Upper lobe of left lung (tissue), 6 donors: ENCODE results near the gene MAN2B2. TPM values are rescaled to one million over a fixed set of nuclear protein-coding genes. Genes with fewer than 3 reads are reported as not detected.

Source experiments
- ATAC-seq, 2 donors: fragments of 200-7000 bp; cut with Tn5 transposase; one replicate each; pipeline ENCODE4 v1.9.1; 2022; ENCODE audit warnings: mild to moderate bottlenecking in 2 of 2, moderate library complexity in 2 of 2; ENCODE audit not compliant: low FRiP score in 2 of 2
- DNase-seq, 2 donors: peaks; one replicate each; pipeline ENCODE4 v3.0.0-alpha.2; 2019 to 2020
- H3K27ac ChIP-seq, 4 donors: fragments of 200-600 bp; sonication (generic); one replicate each; pipeline ENCODE4 v1.5.1; 2016 to 2019
- H3K27me3 ChIP-seq, 4 donors: fragments of 200-600 bp; sonication (generic); one replicate each; pipeline ENCODE4 v1.5.1; 2017 to 2019
- H3K36me3 ChIP-seq, 4 donors: fragments of 200-600 bp; sonication (generic); one replicate each; pipeline ENCODE4 v1.5.1; 2016 to 2019
- H3K4me1 ChIP-seq, 4 donors: fragments of 200-600 bp; sonication (generic); one replicate each; pipeline ENCODE4 v1.5.1; 2018 to 2019
- H3K4me3 ChIP-seq, 4 donors: fragments of 200-600 bp; sonication (generic); one replicate each; pipeline ENCODE4 v1.5.1; 2017 to 2019; ENCODE audit warnings: mild to moderate bottlenecking in 2 of 4, moderate library complexity in 1 of 4
- H3K9me3 ChIP-seq, 4 donors: fragments of 200-600 bp; sonication (generic); one replicate each; pipeline ENCODE4 v1.5.1; 2018 to 2019
- CTCF ChIP-seq, 6 experiments: fragments of 450-650 bp in 4 of 6; fragments of 200-600 bp in 2 of 6; sonication (generic) in 2 of 6; IDR thresholded peaks; one replicate each; pipeline ENCODE4 v1.5.1; 2016 to 2019; ENCODE audit warnings: antibody characterized with exemption in 6 of 6
- EP300 ChIP-seq, 4 donors: sonication (generic); formaldehyde crosslinking; IDR thresholded peaks; one replicate each; pipeline ENCODE4 v1.5.1; 2017; ENCODE audit warnings: antibody characterized with exemption in 4 of 4, control low read depth in 2 of 4
- POLR2A ChIP-seq, 4 donors: fragments of 450-650 bp; IDR thresholded peaks; one replicate each; pipeline ENCODE4 v1.5.1; 2016 to 2017; ENCODE audit warnings: antibody characterized with exemption in 4 of 4, mild to moderate bottlenecking in 2 of 4
- POLR2AphosphoS5 ChIP-seq, 2 donors: sonication (generic); formaldehyde crosslinking; IDR thresholded peaks; one replicate each; pipeline ENCODE4 v1.5.1; 2017; ENCODE audit warnings: antibody characterized with exemption in 2 of 2
- WGBS, 2 donors: methylation state at CpG; one replicate each; pipeline ENCODE4 v1.1.5; 2017 to 2018; 5-methylcytosine and 5-hydroxymethylcytosine counted together
- total RNA-seq, 6 donors: library from RNA; depleted of rRNA in 4 of 6; stranded (reverse); fragments of >200 nt in 4 of 6; gene quantifications; one replicate each; pipeline versions ENCODE4 v1.1.0 to v1.2.1, GENCODE V29; 2016 to 2021
- donor health status: DM: no; HTN: no; CAD: no; lungs with moderate emphysema.
- donor health status: DM: no; HTN: yes; CAD: no; lungs with severe emphysema.

The MAN2B2 gene
- total RNA-seq, 6 donors from 2014 or later = 17.4 to 44.0 (median 35.4) TPM

- TF ChIP-seq POLR2A (IDR thresholded peaks at IDR 0.05) = no peak
- no peak for TF ChIP-seq CTCF (IDR thresholded peaks at IDR 0.05)
- Histone ChIP-seq H3K9me3 (peaks cover 0 to 13% (median 8%) of the 10 kb centered on the region in 4 donors), H3K4me3 (no peak overlapping the region), H3K27me3 (no peaks in the 10 kb centered on the region), H3K36me3 (peaks cover 16 to 96% (median 69%) of the 10 kb centered on the region in 4 donors), H3K4me1 (no peaks in the 10 kb centered on the region), H3K27ac (no peak overlapping the region)
- ATAC-seq (no peak), DNase-seq (no peak)
- 76 to 91% methylated on average over 2 to 10 of the region's 10 CpGs for WGBS, 2 donors
Observed at GRCh38 chr4:6606465-6607235, 31.7 kb downstream of the MAN2B2 start.

GRCh38 chr4:6607368-6608055, 32.5 kb downstream of the MAN2B2 start:
- WGBS, 2 donors = 90 to 91% methylated on average over 13 of the region's 13 CpGs
- H3K4me1 ChIP-seq = no peaks in the 10 kb centered on the region
- no peak overlapping the region for H3K4me3 ChIP-seq
- H3K27me3 ChIP-seq = no peaks in the 10 kb centered on the region
- DNase-seq = no peak
- H3K9me3 ChIP-seq = peaks cover 0 to 13% (median 8%) of the 10 kb centered on the region in 4 donors
- H3K36me3 ChIP-seq = peaks cover 10 to 96% (median 74%) of the 10 kb centered on the region in 4 donors
- no peak for ATAC-seq
- H3K27ac ChIP-seq = no peak overlapping the region
- TF ChIP-seq EP300 (IDR thresholded peaks at IDR 0.05) (no peak), POLR2A (IDR thresholded peaks at IDR 0.05) (no peak), CTCF (IDR thresholded peaks at IDR 0.05) (no peak), POLR2AphosphoS5 (IDR thresholded peaks at IDR 0.05) (no peak)

- H3K4me3 ChIP-seq = no peak overlapping the region
- ATAC-seq (no peak), DNase-seq (peak in 1 of 2 donors; percentile 71)
- no peak overlapping the region for H3K27ac ChIP-seq
- 86 to 94% methylated on average over 14 to 28 of the region's 28 CpGs for WGBS, 2 donors
- H3K27me3 ChIP-seq = no peaks in the 10 kb centered on the region
- no peaks in the 10 kb centered on the region for H3K4me1 ChIP-seq
- peaks cover 0 to 13% (median 8%) of the 10 kb centered on the region in 4 donors for H3K9me3 ChIP-seq
- H3K36me3 ChIP-seq = peaks cover 10 to 92% (median 68%) of the 10 kb centered on the region in 4 donors
- no peak for TF ChIP-seq POLR2A (IDR thresholded peaks at IDR 0.05)
Observed at GRCh38 chr4:6608758-6609414, 33.9 kb downstream of the MAN2B2 start.

GRCh38 chr4:6609415-6610079, 34.6 kb downstream of the MAN2B2 start:
- Histone ChIP-seq H3K27me3 (no peaks in the 10 kb centered on the region), H3K4me1 (no peaks in the 10 kb centered on the region), H3K27ac (no peak overlapping the region), H3K9me3 (peaks cover 0 to 9% (median 6%) of the 10 kb centered on the region in 4 donors), H3K4me3 (no peak overlapping the region), H3K36me3 (peaks cover 10 to 92% (median 68%) of the 10 kb centered on the region in 4 donors)
- ATAC-seq (no peak), DNase-seq (peak in 1 of 2 donors; percentile 58)
- TF ChIP-seq POLR2A (IDR thresholded peaks at IDR 0.05) = no peak
- no peak for TF ChIP-seq EP300 (IDR thresholded peaks at IDR 0.05)
- no peak for TF ChIP-seq POLR2AphosphoS5 (IDR thresholded peaks at IDR 0.05)
- no peak for TF ChIP-seq CTCF (IDR thresholded peaks at IDR 0.05)
- WGBS, 2 donors = 94% methylated on average over 23 to 26 of the region's 26 CpGs
